Putamen (tissue), 1 donor: ENCODE measurements around the gene GLG1.
A peak's percentile ranks its signal among the peaks of the same experiment; 100 is the strongest.
"Not testable (repeated sequence)": the region's sequence is repeated elsewhere in the genome, so short reads cannot be mapped to it uniquely, and the experiment has no call there.

Experiments
- DNase-seq: peaks from one replicate; pipeline ENCODE4 v3.0.0-alpha.2; 2016; ENCODE audit warnings: low spot score

GLG1 gene

DNA sequence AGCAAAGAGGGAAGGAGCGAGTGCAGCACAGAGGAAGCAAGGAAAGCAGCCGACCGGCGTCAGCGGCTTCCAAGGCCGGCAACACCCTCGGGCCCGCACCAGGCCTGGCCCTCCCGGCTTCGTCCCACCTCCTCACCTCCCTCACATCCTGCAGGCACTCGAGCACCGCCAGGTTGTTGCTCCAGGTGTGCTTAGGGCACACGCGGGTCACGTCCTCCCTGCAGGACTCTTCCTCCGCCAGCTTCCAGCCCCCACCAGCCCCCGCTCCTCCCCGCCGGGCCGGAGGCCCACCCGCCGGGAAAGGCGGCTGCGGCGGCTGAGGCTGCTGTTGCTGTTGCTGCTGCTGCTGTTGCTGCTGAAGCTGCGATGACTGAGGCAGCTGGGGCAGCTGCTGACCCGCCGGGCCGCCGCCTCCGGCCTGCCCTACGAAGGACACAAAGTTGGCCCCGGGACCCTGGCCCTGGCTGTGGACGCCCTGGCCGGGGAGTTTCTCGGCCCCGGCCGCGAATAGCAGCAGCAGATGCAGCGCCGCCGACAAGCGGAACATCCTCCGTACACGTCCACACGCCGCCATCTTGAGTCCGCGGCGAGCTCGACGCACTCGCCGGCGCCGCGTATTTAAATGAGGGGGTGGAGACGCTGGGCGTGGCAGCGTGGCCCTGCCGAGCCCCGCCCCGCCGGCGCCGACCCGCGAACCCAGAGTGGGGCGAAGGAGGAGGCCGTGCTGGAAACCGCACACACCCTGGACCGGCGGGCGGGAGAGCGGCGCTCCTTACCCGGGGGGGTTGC is at the start of gene GLG1:
TSS of gene GLG1 (minus strand) at position 594 of the 789 bp plus-strand sequence. CDS start at position 574, 20 bp downstream.
- peak; percentile 92 for DNase-seq

DNA sequence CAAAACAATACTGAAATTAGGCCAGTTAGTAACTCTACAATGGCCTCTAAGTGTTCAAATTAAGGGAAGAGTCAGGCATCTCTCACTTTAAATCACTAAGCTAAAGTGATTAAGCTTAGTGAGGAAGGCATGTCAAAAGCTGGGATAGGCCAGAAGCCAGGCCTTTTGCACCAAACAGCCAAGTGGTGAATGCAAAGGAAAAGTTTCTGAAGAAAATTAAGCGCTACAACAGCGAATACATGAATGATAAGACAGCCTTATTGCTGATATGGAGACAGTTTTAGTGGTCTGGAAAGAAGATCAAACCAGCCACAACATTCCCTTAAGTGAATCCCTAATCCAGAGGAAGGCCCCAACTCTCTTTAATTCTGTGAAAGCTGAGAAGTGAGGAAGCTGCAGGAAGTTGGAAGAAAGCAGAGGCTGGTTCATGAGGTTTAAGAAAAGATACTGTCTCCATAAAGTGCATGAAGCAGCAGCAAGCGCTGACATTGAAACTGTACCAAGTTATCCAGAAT is 47.7 kb upstream of the GLG1 start:
- DNase-seq: no peak

DNA sequence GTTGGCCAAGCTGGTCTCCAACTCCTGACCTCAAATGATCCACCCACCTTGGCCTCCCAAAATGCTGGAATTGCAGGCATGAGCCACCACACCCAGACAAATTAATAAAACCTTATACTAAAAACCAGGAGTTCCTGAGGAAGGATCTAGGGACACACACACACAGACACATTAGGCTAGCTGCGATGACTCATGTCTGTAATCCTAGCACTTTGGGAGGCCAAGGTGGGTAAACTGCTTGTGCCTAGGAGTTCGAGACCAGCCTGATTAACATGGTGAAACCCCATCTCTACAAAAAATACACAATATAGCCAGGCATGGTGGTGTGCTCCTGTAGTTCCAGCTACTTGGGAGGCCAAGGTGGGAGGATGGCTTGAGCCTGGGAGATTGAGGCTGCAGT is 46.0 kb upstream of the GLG1 start:
- not testable (repeated sequence) for DNase-seq

DNA sequence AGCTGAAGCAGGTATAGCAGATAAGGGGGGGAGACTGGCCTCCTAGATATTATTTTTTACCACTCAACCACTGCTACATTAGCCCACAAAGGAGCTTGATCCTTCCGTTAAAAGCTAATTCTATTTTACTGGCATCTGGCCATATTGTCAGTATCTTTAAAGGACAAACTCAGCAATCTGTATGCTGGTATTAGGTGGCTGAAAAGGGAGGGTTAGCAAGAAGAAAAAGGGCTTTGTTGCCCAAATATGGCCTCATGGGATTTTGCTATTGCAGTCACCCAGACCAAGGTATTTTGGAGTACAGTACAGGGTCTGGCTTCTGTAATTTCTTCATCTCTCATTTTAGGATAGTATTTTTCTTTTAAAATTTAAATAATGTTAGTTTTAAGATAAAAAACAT is 45.3 kb upstream of the GLG1 start:
- no peak for DNase-seq

DNA sequence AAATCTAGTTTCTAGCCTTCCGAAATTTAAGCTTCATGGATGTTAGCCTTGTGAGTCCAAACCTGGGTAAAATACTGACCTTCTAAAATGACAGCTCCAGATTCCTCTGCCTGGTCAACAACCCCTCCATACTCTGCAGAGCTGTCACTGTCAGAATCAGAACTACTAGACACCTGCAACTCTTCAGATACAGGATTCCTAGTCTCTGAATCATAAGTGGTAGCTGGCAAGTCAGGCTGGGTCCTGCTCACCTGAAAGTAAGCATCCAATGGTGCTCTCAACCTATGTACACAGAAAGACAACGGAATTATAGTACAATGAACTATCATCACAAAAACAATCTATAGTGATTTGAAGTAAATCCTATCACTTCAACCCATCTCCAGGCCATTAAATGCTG is 44.9 kb upstream of the GLG1 start:
- DNase-seq: no peak

DNA sequence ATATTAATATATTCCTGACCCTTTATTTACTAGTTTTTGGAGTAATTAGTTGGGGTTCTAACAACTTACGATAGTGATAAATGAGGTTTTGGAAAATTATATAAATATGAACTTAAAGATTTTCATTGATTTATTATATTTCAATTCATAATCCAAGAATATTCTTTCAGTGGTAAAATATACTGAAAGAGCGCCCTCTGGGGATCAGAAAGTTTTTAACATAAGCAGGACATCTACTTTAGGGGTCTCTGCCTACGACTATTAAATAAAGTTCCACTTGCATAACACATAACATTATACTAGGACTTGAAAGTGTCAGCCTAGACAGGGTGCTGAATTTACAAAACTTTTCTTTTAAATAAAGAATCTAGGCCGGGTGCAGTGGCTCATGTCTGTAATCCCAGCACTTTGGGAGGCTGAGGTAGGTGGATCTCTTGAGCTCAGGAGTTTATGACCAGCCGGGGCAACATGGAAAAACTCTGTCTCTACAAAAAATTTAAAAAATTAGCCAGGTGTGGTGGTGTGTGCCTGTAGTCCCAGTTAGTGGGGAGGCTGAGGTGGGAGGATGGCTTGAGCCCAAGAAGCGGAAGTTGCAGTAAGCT is 44.2 kb upstream of the GLG1 start:
- DNase-seq: no peak

DNA sequence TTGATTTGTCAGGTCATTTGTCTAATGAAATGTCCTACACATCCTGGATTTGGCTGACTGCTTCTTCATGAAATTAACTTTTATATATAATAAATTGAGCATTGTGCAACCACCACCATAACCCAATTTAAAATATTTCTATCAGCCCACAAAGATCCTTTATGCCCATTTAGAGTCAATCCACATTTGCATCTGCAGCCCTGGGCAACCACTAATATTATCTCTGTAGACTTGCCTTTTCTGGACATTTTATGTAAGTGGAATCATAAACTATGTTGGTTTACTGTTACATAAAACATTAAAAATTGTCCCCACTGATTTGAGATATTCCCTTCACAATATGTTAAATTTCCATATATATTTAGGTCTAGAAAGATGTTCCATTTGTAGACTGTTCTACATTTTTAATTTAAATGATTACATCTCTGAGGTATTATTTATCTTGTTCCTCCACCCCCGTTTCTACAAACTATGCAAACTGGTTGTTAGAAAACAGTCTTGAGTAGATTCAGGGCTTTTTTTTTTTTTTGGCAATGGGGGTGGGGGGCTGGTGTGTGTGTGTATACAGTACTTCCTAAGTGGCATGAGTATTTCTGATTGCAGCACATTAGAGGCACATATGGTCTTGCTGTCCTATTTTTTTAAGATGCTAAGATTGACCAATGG is 43.1 kb upstream of the GLG1 start:
- DNase-seq: no peak

DNA sequence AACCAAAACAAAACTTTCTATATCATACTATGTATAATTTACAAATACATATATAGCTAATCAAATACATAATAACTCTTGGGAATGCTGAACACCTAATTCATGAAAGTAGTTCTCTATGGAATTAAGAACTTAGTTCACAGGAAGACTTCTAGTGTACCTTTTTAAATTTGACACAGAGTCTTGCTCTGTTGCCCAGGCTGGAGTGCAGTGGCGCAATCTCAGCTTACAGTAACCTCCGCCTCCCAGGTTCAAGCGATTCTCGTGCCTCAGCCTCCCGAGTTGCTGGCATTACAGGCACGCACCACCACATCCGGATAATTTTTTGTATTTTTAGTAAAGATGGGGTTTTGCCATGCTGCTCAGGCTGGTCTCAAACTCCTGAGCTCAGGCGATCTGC is 35.1 kb upstream of the GLG1 start:
- DNase-seq: no peak

DNA sequence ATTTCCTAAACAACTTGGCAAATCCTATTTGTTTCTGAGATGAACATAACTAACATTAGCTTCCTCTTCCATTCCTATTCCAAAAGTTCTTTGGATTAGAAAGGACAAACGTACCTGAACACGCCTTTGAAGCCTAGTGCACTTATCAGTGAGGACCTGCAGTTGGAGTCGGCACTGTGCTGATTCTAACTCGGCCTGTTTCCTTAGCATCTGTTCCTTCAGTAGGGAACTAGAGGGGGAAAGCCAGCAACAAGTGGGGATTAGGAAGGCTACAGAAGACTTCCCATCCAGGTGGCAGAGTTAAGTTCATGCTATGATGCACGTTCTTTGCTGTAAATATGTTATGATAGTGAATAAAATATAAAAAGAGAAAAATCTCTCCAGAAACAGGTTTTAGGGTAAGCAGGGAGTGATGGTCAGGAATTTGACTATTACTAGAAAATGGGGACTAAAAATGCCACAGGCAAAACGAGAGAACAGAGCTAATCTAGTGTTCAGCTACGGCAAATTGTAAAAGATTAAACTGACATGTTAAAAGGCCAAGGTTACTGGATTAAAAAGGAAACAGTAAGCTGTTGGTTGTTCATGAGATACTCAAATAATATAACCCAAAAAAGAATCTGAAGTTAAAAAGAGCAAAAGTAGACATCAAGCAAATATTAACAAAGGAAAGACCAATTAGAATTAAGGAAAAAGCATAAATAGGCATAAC is 31.0 kb upstream of the GLG1 start:
- DNase-seq: no peak

DNA sequence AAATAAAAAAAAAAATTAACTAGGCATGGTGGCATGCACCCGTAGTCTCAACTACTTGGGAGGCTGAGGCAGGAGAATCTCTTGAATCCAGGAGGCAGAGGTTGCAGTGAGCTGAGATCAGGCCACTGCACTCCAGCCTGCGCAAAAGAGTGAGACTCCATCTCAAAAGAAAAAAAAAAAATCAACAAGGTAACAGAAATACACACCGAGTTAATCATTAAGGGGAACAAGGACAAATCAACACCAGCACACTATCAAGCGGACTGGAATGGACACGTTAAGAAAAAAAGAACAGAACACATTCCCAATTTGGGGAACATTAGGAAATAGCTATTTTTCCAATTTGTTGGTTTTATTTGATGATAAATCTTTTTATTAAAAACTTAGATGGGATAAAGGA is 28.4 kb upstream of the GLG1 start:
- DNase-seq: no peak

DNA sequence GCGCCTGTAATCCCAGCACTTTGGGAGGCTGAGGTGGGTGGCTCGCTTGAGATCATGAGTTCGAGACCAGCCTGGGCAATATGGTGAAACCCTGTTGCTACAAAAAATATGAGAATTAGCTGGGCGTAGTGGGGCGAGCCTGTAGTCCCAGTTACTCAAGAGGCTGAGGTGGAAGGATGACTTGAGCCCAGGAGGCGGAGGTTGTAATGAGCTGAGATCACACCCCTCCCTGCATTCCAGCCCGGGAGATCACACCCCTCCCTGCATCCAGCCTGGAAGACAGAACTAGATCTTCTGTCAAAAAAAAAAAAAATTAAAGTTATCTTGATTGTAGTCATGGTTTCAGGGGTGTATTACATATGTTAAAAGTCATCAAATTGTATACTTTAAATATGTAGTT is 26.8 kb upstream of the GLG1 start:
- DNase-seq: no peak

DNA sequence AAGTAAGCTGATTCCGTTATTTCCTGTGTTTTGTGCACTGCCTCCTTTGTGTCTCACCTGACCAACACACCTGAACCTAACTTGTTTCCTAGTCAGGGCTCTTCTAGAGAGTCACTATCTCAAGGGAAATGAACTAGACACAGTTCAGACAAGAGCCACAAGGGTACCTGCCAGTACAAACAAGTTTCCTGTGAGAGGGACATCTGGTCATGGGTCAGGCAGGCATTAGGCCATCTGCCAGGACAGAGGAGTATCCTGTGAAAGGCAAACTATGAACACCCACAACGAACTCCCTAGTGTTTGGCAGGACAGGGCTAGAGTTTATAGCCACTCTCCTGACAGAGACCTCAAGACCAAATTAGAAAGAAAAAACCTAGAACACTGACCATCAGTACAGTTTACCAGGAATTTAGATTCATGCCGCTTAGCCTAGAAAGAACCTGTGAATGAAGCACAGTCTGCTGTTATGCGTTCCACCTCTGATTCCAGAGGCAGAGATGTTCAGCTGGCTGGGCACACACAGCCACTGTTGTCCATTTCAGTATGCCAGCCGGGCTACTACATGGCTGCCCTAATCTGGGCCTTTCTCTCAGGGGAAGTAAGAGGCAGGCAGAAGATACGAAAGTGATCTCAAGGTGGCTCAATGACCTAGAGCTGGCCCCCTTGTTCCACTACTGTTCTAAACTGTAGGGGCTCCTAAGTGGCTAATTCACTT is 20.7 kb upstream of the GLG1 start:
- no peak for DNase-seq

DNA sequence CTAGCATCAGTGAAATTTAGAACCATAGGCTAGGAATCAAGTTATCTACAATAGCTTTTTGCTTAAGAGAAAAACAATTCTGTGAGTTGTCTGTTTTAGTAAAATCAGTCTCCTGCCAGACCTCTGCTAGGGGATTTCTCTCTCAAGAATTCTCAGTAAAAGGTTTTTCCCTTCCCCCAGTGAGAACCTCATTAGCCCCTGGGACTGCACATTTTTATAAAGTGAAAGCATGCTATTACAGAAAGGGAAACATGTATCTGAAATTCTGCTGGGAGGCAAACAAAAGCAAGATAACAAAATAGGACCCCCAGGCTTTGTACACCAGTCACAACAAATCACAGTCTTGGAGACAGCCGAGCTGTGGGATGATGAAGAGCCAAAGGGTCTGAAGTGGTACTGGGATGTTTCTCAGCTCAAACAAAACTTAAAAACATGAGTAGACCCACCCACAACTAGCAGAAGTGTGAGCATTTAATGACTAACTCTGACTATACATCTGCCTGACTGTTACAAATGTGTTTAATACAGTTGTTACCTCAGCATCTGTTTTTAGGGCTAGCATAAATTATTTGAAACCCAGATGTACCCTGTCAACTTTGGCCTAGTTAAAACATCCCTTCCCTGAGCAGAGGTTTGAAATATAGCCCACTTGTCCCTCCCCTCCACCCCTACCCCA is 20.0 kb upstream of the GLG1 start:
- no peak for DNase-seq

DNA sequence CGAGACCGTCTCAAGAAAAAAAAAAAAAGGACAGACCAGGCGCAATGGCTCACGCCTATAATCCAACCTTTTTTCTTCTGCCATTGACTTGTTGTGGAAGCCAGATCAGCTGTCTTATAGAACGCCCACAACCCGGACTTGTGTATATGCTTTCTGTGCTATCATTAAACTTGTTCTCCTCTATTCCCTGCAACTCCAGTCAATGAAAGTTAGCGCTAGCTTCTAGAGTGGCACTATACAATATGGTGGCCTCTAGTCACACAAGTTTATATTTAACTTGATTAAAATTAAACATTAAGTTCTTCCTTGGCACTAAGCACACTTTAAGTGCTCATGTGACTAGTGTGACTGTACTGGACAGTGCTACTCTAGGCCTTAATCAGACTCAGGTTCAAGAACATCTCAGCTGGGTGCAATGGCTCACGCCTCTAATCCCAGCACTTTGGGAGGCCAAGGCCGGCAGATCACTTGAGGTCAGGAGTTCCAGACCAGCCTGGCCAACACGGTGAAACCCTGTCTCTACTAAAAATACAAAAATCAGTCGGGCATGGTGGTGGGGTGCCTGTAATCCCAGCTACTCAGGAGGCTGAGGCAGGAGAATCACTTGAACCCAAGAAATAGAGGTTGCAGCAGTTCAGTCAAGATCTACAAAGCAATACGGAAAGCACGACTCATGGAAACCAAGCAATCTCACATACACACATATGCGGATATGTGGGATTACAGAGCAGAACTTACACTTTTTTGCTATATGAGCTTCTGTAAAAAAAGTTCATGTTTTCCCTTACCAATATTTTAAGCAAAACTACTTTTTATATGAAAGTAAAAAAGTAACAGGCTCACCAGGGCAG is 18.8 kb upstream of the GLG1 start:
- DNase-seq: no peak

DNA sequence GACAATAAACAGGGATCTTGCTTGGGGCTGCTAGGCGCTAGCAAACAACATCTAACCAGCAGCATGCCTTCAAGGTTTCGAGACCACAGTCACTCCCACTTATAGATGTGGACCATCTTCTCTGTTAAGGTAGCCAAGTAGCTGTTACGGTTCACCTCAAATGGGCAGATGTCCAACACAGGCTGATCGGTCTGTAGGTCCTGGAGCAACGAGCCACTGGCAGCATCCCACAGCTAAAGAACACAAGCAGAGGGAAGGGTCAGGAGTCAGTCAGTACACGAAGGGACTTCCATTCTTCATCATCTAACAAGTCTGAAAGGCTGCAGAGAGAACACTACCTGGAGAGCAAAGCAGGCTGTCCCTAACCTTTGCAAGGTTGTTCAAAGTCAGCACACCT is 16.9 kb upstream of the GLG1 start:
- DNase-seq: no peak

DNA sequence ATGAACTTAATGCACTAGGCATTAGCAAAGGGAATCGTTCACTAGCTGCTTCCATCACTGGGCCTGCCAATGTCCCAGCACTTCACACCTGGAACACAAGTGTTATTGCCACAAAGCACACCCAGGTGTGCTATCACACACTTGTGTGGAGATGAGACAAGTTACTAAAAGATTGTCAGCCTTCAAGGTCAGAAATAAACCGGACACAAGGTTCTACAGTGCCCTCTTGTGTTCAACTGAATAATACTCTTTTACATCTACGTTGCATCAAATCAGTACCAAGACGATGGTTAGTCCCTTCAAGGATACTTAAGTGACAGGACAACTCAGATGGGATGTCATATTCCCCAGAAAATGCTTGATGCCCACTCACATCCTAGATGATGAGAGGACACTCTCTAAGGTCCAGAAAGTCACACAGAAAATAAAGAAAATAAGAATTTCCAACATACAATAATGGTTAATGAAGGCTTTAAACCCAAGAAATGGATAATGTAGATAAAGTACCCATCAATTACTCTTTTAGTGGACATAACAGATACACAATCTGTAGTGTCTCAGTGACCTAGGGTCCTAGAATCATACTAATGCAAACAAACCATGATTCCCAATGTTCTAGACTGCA is 16.4 kb upstream of the GLG1 start:
- DNase-seq: peak; percentile 25

DNA sequence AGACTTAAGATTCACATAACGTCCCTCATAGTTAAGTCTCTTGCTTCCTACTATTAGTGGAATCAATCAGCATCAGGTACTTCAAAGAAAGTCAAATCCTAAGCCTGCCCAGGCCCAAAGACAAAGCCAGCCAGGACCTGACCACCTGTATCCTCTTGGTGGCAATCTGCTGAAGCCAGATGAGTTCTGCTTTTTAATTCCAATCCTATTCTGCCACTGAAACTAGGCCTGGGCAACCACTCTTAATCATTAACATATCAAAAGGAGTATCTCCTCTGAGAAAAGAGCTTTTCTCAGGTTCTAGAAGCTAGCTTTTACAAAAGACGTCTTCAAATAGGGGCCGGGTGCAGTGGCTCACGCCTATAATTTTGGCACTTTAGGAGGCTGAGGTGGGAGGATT is 15.1 kb upstream of the GLG1 start:
- DNase-seq: no peak

DNA sequence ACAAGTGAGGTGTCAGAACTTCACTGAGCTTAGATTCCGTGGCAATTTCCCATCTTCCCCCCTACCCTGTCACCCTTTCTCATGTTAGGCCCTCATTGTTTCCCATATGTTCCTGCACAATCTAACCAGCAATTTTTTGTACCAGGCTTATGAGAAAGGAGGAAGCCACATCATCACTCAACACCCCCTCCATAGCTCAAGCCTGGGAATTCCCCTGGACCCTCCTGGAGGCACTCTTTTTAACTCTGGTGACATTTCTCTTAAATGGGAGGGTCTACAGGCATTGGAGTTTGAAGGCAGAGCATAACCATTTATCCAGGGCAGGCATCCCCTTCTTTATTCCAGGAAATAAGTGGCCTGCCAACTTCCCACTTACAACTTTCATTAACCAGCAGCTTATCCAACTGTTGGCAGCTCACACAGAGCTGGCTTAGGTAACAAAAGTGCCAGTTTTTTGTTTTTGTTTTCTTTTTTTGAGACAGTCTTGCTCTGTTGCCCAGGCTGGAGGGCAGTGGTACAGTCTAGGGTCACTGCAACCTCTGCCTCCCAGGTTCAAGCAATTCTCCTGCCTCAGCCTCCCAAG is 10.4 kb upstream of the GLG1 start:
- DNase-seq: no peak

DNA sequence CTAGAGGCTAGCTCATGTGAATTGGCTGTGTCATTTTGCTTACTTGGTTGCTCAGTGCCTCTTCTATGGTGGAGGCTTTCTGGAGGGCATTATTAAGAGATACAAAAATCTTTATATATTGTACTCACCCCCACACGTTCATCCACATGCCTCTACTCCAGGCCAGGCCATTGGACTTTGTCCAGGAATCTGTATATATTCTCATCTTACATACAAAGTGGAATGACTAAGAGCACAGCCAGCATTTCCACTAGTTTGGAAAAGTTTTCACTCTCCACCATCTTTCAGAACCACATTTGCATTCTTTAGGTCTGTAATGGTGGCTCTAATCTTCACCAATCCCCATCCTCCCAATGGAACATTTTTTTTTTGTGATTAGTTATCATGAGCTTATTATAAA is 4.8 kb upstream of the GLG1 start:
- no peak for DNase-seq
